Kidney tubule cell (primary cell): ENCODE results near the gene CFL1.
"Not testable (repeated sequence)": the region's sequence is repeated elsewhere in the genome, so short reads cannot be mapped to it uniquely, and the experiment has no call there.

Source experiments
- DNase-seq: peaks from one replicate; pipeline ENCODE4 v3.0.0-alpha.2; 2018; ENCODE audit warnings: low spot score

CFL1 gene

DNA sequence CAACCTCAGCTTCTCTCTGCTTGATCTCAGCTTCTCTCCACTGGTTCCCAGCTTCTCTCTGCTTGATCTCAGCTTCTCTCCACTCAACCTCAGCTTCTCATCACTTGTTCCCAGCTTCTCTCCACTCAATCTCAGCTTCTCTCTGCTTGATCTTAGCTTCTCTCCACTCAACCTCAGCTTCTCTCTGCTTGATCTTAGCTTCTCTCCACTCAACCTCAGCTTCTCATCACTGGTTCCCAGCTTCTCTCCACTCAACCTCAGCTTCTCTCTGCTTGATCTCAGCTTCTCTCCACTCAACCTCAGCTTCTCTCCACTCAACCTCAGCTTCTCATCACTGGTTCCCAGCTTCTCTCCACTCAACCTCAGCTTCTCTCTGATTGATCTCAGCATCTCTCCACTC, 25.7 kb downstream of the CFL1 start:
- not testable (repeated sequence) for DNase-seq

DNA sequence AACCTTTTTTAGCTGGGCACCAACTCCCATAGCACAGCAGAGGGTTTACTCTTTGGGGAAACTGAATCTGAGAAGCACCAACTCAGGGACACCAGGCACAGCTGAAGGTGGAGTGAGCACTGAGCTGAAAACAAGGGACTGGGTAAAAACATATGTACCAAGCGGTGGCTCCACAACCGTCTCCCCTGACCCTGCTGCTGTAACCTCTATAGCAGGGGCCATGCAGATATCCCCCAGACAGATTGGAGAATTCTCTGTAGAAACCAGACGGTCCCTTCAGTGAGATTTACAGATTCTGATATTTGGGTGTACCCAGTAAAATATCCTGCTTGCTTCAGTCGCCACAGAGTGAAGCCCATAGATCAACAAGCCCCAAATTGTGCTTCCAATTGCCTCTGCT, 28.5 kb downstream of the CFL1 start:
- no peak for DNase-seq

DNA sequence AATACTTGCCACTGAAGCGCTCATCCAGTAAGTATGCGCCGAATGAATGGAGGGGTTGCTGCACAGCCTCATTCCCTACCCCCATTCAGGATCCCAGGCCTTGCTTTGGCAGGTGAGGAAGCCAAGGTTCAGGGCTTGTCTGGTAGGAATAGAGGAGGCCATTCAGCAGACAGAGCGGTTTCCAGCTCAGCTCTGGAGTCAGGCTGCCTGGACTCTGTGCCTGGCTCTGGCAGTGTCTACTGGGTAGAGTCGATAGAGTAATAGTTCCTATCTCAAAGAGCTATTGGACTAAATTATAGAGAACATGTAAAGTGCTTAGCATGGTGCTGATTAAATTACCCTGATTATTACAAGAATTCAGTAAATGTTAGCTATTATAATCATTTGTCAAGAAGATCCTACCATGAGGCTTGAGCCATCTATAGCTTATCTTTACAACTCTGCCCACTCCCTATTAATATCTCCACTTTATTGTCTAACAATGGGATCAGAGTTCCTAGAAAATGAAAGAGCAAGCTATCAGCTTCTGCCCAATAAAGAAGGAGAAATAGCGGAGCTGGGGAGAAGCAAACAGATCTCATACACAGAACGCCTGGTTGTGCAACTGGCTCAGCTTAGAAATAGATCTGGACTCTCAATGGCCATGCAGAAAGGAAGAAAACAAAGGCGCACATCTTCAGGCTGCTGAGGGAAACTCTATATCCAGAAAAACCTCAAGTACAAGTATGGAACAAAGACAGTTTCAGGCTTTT, 30.8 kb downstream of the CFL1 start:
- no peak for DNase-seq

DNA sequence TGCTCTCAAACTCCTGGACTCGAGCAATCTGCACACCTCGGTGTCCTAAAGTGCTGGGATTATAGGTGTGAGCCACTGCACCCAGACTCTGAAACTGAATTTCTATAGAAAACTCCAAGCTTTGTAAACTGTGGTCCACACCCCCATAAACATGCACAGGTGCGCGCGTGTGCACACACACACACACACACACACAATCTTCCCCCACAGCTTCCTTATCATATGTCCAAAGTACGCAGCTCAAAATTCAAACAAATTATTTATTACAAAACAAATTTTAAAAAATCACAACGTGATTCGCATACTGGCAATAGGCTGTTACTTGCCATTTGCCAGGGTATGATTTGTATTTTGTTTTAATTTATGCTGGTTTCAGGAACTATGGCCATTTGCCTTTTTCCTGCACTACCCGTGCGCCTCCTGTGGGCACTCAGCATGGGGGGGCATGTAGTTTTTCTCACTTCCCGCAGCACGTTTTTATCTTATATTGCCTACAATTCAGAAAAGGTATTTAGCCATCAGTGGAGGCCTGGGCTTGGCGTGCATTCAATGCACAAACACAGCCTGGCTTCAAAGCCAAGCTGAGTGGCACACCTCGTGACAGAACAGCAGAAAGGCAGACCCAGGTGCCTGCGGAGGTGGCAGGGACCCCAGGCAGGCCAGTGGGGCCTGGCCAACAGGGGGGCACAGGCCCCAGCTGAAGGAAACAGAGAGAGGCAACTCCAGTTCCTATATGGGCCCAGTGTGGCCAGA, 35.0 kb downstream of the CFL1 start:
- DNase-seq, result no peak

DNA sequence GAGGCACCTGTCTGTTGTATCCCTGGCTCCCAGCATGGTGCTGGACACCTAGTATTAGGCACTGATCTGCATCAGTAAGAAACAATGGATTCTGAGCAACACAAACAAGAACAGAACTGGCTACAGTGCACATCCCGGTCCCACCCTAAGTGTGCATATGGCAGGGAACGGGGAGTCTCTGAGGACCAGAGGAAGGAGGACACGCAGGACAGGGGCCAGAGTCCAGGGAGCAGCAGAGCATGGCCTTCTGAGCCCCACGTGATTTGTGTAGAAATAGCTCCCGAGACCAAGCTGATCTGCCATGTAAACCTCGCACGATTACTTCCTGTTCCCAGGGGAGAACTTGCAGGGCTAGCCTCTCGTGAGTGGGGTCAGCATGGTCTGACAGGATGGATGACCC, 36.9 kb downstream of the CFL1 start:
- DNase-seq, result no peak

DNA sequence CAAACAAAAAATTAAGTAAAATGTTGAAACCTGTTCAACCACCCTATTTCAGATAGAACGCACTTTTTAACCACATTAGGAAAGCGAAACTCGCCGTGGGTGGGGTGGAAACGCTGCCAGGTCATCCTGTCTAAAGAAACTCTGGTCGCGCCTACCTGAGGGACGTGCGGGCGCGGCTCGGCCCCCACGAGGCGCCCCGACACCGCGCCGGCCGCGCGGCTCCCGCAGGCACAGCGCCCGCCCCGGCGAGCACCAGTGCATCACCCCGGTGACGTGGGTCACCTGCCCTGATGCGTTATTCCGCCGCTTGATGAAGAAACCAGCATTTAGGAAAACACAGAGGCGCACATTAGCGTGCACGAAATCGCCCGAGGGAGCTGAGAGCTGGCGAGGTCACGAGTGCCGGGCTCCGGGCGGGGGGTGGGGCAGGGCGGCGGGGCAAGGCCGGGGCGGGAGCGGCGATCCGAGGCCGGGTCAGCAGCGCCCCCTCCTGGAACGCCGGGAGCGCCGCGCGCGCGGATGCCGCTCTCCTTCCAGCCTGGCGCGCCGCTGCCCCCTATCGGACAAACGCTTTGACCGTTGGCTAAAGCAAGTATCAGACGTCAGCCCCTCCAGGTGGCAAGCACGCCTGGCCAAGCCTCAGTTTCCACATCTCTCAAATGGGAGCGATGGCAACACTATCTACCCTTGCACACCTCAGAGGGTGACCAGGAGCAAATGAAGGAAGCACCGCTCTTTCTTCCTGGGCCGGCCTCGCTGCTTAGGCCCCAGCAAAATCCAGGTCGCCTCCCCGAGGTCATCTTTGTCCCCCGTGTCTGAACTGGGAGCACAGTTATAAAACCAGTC, 39.9 kb downstream of the CFL1 start:
- DNase-seq, result peak; percentile 86

DNA sequence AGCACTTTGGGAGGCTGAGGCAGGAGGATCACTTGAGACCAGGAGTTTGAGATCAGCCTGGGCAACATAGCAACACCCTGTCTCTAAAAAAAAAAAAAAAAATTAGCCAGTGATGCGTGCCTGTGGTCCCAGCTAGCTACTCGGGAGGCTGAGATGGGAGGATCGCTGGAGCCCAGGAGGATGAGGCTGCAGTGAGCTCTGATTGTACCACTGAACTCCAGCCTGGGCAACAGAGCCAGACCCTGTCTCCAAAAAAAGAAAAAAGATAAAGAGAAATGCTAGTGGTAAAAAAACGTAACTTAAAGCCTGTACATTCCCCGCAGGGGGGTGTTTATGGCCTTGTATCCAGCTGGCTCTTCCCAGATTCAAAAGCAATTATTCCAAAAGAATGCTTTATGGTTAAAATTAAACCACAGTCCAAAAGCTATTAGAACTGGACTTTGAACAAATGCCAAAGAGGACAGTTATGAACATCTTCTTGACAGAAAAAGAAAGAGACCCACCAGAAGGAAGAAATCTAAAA, 40.6 kb downstream of the CFL1 start:
- DNase-seq, result no peak

DNA sequence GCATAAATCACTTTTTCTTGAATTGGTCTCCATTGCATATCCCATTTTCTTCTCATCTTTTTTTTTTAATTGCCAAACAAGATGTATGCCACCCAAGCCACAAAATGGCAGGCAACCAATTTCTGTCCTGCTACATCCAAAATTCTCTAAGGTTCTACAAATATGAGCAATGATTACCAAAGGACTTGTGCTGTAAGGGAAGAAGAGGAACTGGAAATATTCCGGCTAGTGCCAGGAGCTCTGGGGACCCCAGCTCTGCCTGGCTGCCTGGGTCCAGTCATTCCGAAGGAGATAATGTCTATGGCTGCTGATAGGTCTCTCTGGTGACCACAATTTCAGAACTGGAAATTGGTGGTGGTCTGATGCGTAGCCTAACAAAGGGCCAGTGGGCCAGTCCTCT, 41.3 kb downstream of the CFL1 start:
- no peak for DNase-seq

DNA sequence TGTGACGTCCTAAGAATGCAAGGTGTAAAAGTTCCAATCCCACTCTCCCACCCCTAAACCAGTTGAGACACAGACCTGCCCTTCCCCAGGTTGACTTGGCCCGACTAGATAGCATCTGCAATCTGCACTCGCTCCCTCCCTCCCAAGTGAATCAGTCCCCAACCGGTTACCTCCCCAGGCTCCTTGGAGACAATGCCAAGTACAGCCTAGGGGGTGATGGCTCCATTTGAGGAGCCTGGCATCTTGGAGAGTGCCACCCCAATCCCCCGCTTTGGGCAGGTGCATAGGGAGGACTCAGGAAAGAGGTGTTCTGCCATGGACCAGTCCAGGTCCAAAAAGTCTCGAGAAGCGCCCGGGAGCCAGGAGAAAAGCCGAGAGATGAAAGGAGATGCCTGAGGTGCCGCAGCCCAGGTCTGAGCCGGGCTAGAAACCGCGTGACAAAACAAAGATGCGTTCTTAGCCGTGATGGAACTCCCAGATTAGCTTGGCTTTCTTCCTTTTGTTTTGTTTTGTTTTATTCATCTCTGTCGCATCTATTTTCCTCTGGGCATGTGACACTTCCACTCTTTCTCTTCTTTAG, 42.9 kb downstream of the CFL1 start:
- DNase-seq, result no peak

DNA sequence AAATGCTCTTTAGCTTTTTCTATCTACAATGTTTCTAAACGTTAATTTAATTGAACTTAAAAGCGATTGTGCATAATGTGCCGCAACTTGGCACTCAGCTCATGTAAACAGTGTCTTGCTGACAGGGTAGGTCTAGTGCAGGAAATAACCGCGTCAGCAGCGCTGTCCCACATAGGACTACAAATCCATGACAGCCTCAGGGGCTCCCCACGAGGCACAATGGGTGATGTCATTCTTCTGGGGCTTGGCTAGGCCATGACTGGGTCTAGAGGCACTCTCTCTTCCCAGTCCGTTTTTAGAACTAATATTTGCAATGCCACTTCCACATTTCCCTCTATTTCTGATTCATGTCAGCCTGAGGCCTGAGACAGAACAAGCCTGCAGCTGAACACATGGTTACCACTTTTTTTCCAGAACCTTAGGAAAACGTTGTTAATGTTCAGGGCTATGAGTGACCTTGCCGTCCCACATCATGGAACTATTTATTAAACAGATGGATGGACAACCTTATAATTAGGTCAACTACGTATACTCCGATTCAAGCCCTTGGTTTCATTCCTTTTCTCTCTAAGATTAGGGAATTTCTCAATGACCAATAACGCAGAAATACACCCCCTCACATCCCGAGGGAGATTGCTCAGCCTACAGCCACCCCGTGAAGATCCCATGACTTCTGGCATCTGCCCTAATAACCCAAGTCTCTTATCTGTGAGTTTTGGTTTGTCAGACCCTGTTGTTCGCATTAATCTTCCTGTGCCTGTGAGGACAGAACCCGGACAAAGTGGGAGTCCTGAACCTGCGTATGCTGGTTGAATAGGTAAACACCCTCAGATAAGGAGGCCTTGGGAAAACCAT, 43.6 kb downstream of the CFL1 start:
- DNase-seq, result peak; percentile 16

DNA sequence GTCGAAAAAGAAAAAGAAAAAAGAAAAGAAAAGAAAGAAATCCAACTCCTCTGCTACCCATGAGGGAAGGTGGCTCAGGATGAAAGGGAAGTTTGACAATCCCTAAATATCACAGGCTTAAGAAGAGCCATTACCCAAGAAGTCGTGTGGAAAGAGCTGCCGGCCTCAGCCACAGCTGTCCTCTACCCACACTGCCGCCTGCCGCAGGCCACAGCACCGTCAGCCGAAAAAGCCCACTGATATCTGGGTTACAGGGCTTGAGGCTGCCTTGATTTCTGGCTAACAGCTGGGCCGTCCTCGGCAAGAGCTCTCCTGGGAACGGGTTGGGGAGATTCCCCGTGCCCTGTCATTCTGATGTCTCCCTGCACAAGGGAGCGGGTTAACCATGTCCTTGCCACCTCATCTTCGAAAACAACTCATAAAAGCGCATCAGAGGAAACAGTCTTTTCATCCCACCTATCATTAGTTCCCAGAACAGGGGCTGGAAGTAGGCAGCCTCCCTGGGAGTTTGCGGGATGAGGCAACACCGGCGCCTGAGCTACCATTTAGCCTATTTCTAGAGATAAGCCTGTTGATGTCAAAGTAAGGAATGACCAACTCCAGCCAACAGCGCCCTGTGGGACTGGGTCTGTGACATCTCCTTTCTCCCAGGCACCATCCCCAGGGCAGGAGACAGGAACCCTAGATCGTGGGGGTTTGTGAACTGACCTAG, 46.1 kb downstream of the CFL1 start:
- DNase-seq, result no peak

DNA sequence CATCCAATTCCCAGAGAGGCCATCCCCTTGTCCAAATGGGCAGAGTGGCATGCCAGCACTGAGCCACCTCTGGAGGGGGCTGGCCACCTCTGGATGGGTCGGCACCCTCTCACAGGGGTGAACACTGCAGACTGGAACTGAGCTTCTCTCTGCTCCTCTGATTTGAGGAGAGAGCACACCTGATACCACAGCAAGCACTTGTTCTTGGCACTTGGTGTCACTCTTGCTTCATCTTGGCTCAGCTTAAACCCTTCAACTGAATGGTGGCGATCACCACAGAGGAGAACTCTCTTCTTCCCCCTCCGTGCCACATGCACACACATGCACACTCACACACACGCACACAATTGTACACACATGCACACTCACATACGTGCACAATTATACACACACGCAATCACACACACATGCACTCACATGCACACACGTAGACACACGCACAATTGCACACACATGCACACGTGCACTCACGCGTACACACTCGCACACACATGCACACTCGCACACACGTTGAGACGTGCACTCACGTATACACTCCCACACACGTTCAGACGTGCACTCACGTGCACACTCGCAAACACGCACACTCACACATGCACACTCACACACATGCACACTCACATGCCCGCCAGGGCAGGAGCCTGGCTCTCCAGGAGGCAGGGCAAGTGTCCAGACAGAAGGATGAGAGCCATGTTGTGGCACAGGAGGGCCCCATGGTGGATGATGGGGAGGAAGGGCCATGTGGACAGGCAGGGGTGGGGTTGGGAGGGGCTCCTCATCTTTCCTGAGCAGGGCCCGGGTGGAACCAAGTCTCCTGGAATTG, 47.7 kb downstream of the CFL1 start:
- DNase-seq, result no peak

DNA sequence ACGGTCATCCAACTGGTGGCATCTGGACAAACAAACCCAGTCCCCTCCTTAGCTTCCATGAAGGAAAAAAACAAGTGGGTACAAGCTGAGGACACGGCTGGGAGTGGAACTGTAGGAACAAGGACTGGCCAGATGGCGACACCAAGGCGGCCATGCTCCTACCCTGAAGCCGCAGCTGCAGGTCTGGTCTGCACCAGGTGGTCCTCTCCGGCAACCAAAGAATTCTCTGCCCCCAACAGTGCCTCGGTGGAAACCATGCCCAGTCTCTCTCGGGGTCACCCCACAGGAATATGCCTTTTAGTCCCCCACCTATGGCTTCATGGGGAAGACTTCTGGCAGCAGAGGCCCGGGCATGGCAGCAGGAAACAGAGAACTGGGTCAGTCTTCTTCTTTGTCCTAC, 48.5 kb downstream of the CFL1 start:
- no peak for DNase-seq

DNA sequence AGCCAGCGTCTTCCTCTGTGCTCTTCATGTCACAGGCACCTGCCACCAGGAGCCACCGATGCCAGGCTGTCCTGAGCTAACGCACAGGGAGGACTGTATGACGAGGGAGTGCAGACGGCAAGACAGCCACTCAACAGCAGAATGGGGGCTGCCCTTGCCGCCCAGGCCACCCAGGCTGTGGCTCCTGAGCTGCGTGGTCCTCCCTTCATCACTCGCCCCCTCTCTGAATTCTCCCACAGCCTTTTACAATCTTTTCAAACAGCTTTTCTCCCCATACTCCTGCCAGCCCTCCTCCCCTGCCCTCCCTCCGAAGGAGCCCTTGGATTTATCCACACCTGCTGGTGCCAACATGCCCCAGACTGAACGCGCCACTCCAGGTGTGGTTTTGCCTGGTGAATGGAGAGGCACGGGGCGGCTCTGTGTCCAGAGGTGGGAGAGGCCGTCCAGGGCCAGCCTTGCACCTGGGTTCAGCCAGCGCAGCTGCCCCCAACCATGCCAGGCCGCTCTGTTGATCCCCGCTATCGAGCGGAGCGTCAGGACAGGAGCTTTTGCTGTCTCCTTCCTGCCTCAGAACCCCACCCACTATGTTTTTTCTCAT, 49.1 kb downstream of the CFL1 start:
- DNase-seq, result no peak

DNA sequence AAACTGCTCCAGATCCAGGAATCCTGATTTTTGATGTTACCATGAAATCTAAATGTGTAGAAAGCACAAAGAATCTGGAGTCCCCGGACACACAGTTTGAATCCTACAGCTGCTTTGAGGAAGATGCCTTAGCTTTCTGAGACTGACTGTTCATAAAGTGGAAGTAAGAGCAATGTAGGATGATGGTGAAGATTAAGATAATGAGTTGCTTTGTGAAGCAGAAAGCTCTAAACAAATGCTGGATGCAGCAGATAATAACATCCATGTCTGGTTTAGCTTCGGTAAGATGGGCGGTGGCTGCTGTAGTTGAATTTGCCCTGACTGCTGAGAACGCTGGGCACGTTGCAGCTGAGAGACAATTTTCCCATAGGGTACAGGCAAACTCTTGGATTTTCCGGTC, 51.0 kb downstream of the CFL1 start:
- DNase-seq, result no peak
